Measurements from ENCODE around the gene TESK2. TPM values are rescaled to one million over a fixed set of nuclear protein-coding genes. Genes with fewer than 3 reads are reported as not detected.

Gene TESK2
- total RNA-seq, 2 donors from 2014 or later: 5.9 to 8.8 TPM

- no peak overlapping the region for H3K27ac Mint-ChIP-seq
Measured at GRCh38 chr1:45446950-45447672, 43.9 kb downstream of the TESK2 start.

GRCh38 chr1:45446530-45446929 is 44.4 kb downstream of the TESK2 start:
- Mint-ChIP-seq H3K36me3 (ENCODE audit: insufficient read depth in 2 of 2) (no peaks in the 10 kb centered on the region), H3K27ac (no peak overlapping the region), H3K27me3 (ENCODE audit: low read depth) (no peaks in the 10 kb centered on the region), H3K4me1 (ENCODE audit: low read depth) (no peaks in the 10 kb centered on the region), H3K4me3 (no peak overlapping the region), H3K9me3 (no peaks in the 10 kb centered on the region)
- DNase-seq: no peak
- no peak for ATAC-seq (replicated peaks in 1 of 2)

More at GRCh38 chr1:45446950-45447672, 43.9 kb downstream of the TESK2 start:
- Mint-ChIP-seq H3K36me3 (ENCODE audit: insufficient read depth in 2 of 2) (no peaks in the 10 kb centered on the region), H3K4me3 (no peak overlapping the region), H3K9me3 (no peaks in the 10 kb centered on the region), H3K4me1 (ENCODE audit: low read depth) (no peaks in the 10 kb centered on the region), H3K27me3 (ENCODE audit: low read depth) (no peaks in the 10 kb centered on the region)
- DNase-seq (no peak), ATAC-seq (replicated peaks in 1 of 2) (no peak)

GRCh38 chr1:45444609-45445131 is 46.3 kb downstream of the TESK2 start:
- DNase-seq (no peak), ATAC-seq (replicated peaks in 1 of 2) (no peak)
- no peaks in the 10 kb centered on the region for H3K27me3 Mint-ChIP-seq (ENCODE audit: low read depth)
- no peaks in the 10 kb centered on the region for H3K9me3 Mint-ChIP-seq
- no peak overlapping the region for H3K4me3 Mint-ChIP-seq
- no peaks in the 10 kb centered on the region for H3K4me1 Mint-ChIP-seq (ENCODE audit: low read depth)
- no peak overlapping the region for H3K27ac Mint-ChIP-seq
- no peaks in the 10 kb centered on the region for H3K36me3 Mint-ChIP-seq (ENCODE audit: insufficient read depth in 2 of 2)

- ATAC-seq (replicated peaks in 1 of 2) (no peak), DNase-seq (no peak)
- no peak overlapping the region for H3K27ac Mint-ChIP-seq
- H3K27me3 Mint-ChIP-seq (ENCODE audit: low read depth): no peaks in the 10 kb centered on the region
- no peaks in the 10 kb centered on the region for H3K9me3 Mint-ChIP-seq
- no peak overlapping the region for H3K4me3 Mint-ChIP-seq
- no peaks in the 10 kb centered on the region for H3K36me3 Mint-ChIP-seq (ENCODE audit: insufficient read depth in 2 of 2)
- H3K4me1 Mint-ChIP-seq (ENCODE audit: low read depth): no peaks in the 10 kb centered on the region
Measured at GRCh38 chr1:45443580-45444446, 47.1 kb downstream of the TESK2 start.

GRCh38 chr1:45442272-45442671 is 48.7 kb downstream of the TESK2 start:
- H3K27me3 Mint-ChIP-seq (ENCODE audit: low read depth): no peaks in the 10 kb centered on the region
- H3K27ac Mint-ChIP-seq: no peak overlapping the region
- ATAC-seq (replicated peaks in 1 of 2) (no peak), DNase-seq (no peak)
- no peak overlapping the region for H3K4me3 Mint-ChIP-seq
- H3K9me3 Mint-ChIP-seq: no peaks in the 10 kb centered on the region
- no peaks in the 10 kb centered on the region for H3K4me1 Mint-ChIP-seq (ENCODE audit: low read depth)
- no peaks in the 10 kb centered on the region for H3K36me3 Mint-ChIP-seq (ENCODE audit: insufficient read depth in 2 of 2)

- Mint-ChIP-seq H3K4me3 (no peak overlapping the region), H3K27me3 (ENCODE audit: low read depth) (no peaks in the 10 kb centered on the region), H3K9me3 (no peaks in the 10 kb centered on the region), H3K36me3 (ENCODE audit: insufficient read depth in 2 of 2) (peaks cover 0 to 3% of the 10 kb centered on the region in 2 donors), H3K27ac (no peak overlapping the region), H3K4me1 (ENCODE audit: low read depth) (no peaks in the 10 kb centered on the region)
- ATAC-seq (replicated peaks in 1 of 2): no peak
- DNase-seq: no peak
Measured at GRCh38 chr1:45437323-45437722, 53.6 kb downstream of the TESK2 start.

GRCh38 chr1:45430490-45430889 is 60.5 kb downstream of the TESK2 start:
- H3K9me3 Mint-ChIP-seq: no peaks in the 10 kb centered on the region
- DNase-seq: no peak

GRCh38 chr1:45429561-45430159 is 61.3 kb downstream of the TESK2 start:
- H3K27me3 Mint-ChIP-seq (ENCODE audit: low read depth): no peaks in the 10 kb centered on the region

More at GRCh38 chr1:45430490-45430889, 60.5 kb downstream of the TESK2 start:
- H3K27ac Mint-ChIP-seq: no peak overlapping the region
- ATAC-seq (replicated peaks in 1 of 2): no peak
- no peaks in the 10 kb centered on the region for H3K4me1 Mint-ChIP-seq (ENCODE audit: low read depth)
- no peak overlapping the region for H3K4me3 Mint-ChIP-seq
- no peaks in the 10 kb centered on the region for H3K36me3 Mint-ChIP-seq (ENCODE audit: insufficient read depth in 2 of 2)
- H3K27me3 Mint-ChIP-seq (ENCODE audit: low read depth): no peaks in the 10 kb centered on the region

GRCh38 chr1:45423906-45424678 is 66.9 kb downstream of the TESK2 start:
- Mint-ChIP-seq H3K36me3 (ENCODE audit: insufficient read depth in 2 of 2) (peaks cover 3 to 6% of the 10 kb centered on the region in 2 donors), H3K4me1 (ENCODE audit: low read depth) (no peaks in the 10 kb centered on the region), H3K4me3 (no peak overlapping the region), H3K27ac (no peak overlapping the region), H3K27me3 (ENCODE audit: low read depth) (no peaks in the 10 kb centered on the region), H3K9me3 (peaks cover 2% of the 10 kb centered on the region in 2 donors)
- ATAC-seq (replicated peaks in 1 of 2) (no peak), DNase-seq (no peak)

More at GRCh38 chr1:45429561-45430159, 61.3 kb downstream of the TESK2 start:
- Mint-ChIP-seq H3K4me1 (ENCODE audit: low read depth) (no peaks in the 10 kb centered on the region), H3K27ac (no peak overlapping the region), H3K36me3 (ENCODE audit: insufficient read depth in 2 of 2) (no peaks in the 10 kb centered on the region), H3K9me3 (no peaks in the 10 kb centered on the region), H3K4me3 (no peak overlapping the region)
- DNase-seq (no peak), ATAC-seq (replicated peaks in 1 of 2) (no peak)

- Mint-ChIP-seq H3K27ac (no peak overlapping the region), H3K4me3 (no peak overlapping the region), H3K36me3 (ENCODE audit: insufficient read depth in 2 of 2) (peaks cover 3 to 6% of the 10 kb centered on the region in 2 donors), H3K9me3 (peaks cover 2% of the 10 kb centered on the region in 2 donors), H3K27me3 (ENCODE audit: low read depth) (no peaks in the 10 kb centered on the region), H3K4me1 (ENCODE audit: low read depth) (no peaks in the 10 kb centered on the region)
- no peak for DNase-seq
- ATAC-seq (replicated peaks in 1 of 2): no peak
Measured at GRCh38 chr1:45421935-45422334, 69.0 kb downstream of the TESK2 start.

GRCh38 chr1:45414746-45415145 is 76.2 kb downstream of the TESK2 start:
- H3K9me3 Mint-ChIP-seq: no peaks in the 10 kb centered on the region
- peaks cover under 1% of the 10 kb centered on the region for H3K4me1 Mint-ChIP-seq (ENCODE audit: low read depth)
- no peak overlapping the region for H3K4me3 Mint-ChIP-seq
- ATAC-seq (replicated peaks in 1 of 2) (no peak), DNase-seq (no peak)
- no peak overlapping the region for H3K27ac Mint-ChIP-seq
- no peaks in the 10 kb centered on the region for H3K27me3 Mint-ChIP-seq (ENCODE audit: low read depth)
- H3K36me3 Mint-ChIP-seq (ENCODE audit: insufficient read depth in 2 of 2): no peaks in the 10 kb centered on the region

GRCh38 chr1:45412899-45413298 is 78.1 kb downstream of the TESK2 start:
- Mint-ChIP-seq H3K36me3 (ENCODE audit: insufficient read depth in 2 of 2) (no peaks in the 10 kb centered on the region), H3K9me3 (no peaks in the 10 kb centered on the region), H3K4me3 (no peak overlapping the region), H3K27ac (no peak overlapping the region), H3K4me1 (ENCODE audit: low read depth) (peaks cover 9% of the 10 kb centered on the region), H3K27me3 (ENCODE audit: low read depth) (no peaks in the 10 kb centered on the region)
- no peak for DNase-seq
- no peak for ATAC-seq (replicated peaks in 1 of 2)

Data from activated T-cell treated with anti-CD3 and anti-CD28 coated beads, Interleukin-2, amount 50 U/mL, for 72 hours (primary cell).